ENCODE data around the gene IKBKG. TPM values are rescaled to one million over a fixed set of nuclear protein-coding genes. Genes with fewer than 3 reads are reported as not detected.
A peak's percentile ranks its signal among the peaks of the same experiment; 100 is the strongest.
"Not testable (repeated sequence)": the region's sequence is repeated elsewhere in the genome, so short reads cannot be mapped to it uniquely, and the experiment has no call there.

The IKBKG gene
- total RNA-seq, 2 donors from 2014 or later = 7.2 to 9.0 TPM

- Histone ChIP-seq H3K4me1 (peaks cover 0 to 37% of the 10 kb centered on the region in 2 donors), H3K4me3 (no peak overlapping the region)
Observed at GRCh38 chrX:154542723-154543424, 4.5 kb upstream of the IKBKG start.

GRCh38 chrX:154545673-154546274 is 1.6 kb upstream of the IKBKG start:
- no peak overlapping the region for H3K27ac ChIP-seq
- no peaks in the 10 kb centered on the region for H3K27me3 ChIP-seq
- no peak for DNase-seq (ENCODE audit: low spot score)
- no peaks in the 10 kb centered on the region for H3K9me3 ChIP-seq
- no peak for TF ChIP-seq CTCF (IDR thresholded peaks at IDR 0.05)
- H3K36me3 ChIP-seq = no peaks in the 10 kb centered on the region
- H3K4me3 ChIP-seq = peak overlapping the region in 1 of 2 donors; percentile 62
- peaks cover 0 to 44% of the 10 kb centered on the region in 2 donors for H3K4me1 ChIP-seq

More at GRCh38 chrX:154542723-154543424, 4.5 kb upstream of the IKBKG start:
- Histone ChIP-seq H3K27ac (peak overlapping the region; percentile 76 to 88), H3K27me3 (no peaks in the 10 kb centered on the region), H3K9me3 (no peaks in the 10 kb centered on the region), H3K36me3 (no peaks in the 10 kb centered on the region)
- DNase-seq (ENCODE audit: low spot score) = peak; percentile 66
- TF ChIP-seq CTCF (IDR thresholded peaks at IDR 0.05) = no peak

- TF ChIP-seq CTCF (IDR thresholded peaks at IDR 0.05) = peak in 1 of 2 donors; percentile 12
- peak; percentile 65 for DNase-seq (ENCODE audit: low spot score)
- Histone ChIP-seq H3K36me3 (no peaks in the 10 kb centered on the region), H3K4me1 (peaks cover 0 to 36% of the 10 kb centered on the region in 2 donors), H3K4me3 (peak within 1 kb of the TSS; percentile 62 to 66), H3K27me3 (no peaks in the 10 kb centered on the region), H3K9me3 (no peaks in the 10 kb centered on the region), H3K27ac (peak within 1 kb of the TSS; percentile 84 to 89)
Observed at GRCh38 chrX:154546354-154547244, 821 bp upstream of the IKBKG start, which contains the start of gene G6PD. Gene G6PD, minus strand, starts transcription at chrX:154546846. Its CDS starts 691 bp downstream, at chrX:154546155.

GRCh38 chrX:154548028-154548316 is 552 bp downstream of the IKBKG start:
- H3K27ac ChIP-seq = peak overlapping the region; percentile 84 to 89
- H3K27me3 ChIP-seq = no peaks in the 10 kb centered on the region
- DNase-seq (ENCODE audit: low spot score) = no peak
- TF ChIP-seq CTCF (IDR thresholded peaks at IDR 0.05) = no peak
- no peaks in the 10 kb centered on the region for H3K9me3 ChIP-seq
- H3K4me3 ChIP-seq = peak overlapping the region; percentile 62 to 66
- H3K4me1 ChIP-seq = peaks cover 0 to 22% of the 10 kb centered on the region in 2 donors
- H3K36me3 ChIP-seq = no peaks in the 10 kb centered on the region

GRCh38 chrX:154549766-154550165 is 2.3 kb downstream of the IKBKG start:
- DNase-seq (ENCODE audit: low spot score) = no peak
- peaks cover 0 to 15% of the 10 kb centered on the region in 2 donors for H3K4me1 ChIP-seq
- H3K4me3 ChIP-seq = no peak overlapping the region
- no peaks in the 10 kb centered on the region for H3K9me3 ChIP-seq
- TF ChIP-seq CTCF (IDR thresholded peaks at IDR 0.05) = no peak
- no peak overlapping the region for H3K27ac ChIP-seq
- no peaks in the 10 kb centered on the region for H3K27me3 ChIP-seq
- no peaks in the 10 kb centered on the region for H3K36me3 ChIP-seq

GRCh38 chrX:154552112-154552806 is 4.8 kb downstream of the IKBKG start:
- not testable (repeated sequence) for H3K4me1 ChIP-seq; DNase-seq (ENCODE audit: low spot score); H3K27ac ChIP-seq; H3K27me3 ChIP-seq; H3K9me3 ChIP-seq; H3K36me3 ChIP-seq; H3K4me3 ChIP-seq

GRCh38 chrX:154558060-154558690 is 10.8 kb downstream of the IKBKG start:
- H3K27me3 ChIP-seq; H3K4me3 ChIP-seq; H3K9me3 ChIP-seq; H3K27ac ChIP-seq; DNase-seq (ENCODE audit: low spot score); H3K4me1 ChIP-seq; H3K36me3 ChIP-seq: not testable (repeated sequence)

- not testable (repeated sequence) for H3K27me3 ChIP-seq; DNase-seq (ENCODE audit: low spot score); H3K36me3 ChIP-seq; H3K4me3 ChIP-seq; H3K27ac ChIP-seq; H3K9me3 ChIP-seq; H3K4me1 ChIP-seq
Observed at GRCh38 chrX:154558896-154559295, 11.5 kb downstream of the IKBKG start.

Data from right atrium auricular region (tissue), 2 donors.